SK-N-SH (cell line): ENCODE measurements around the gene PLEKHG5.

Experiments
- EP300 ChIP-seq, 2 experiments: IDR thresholded peaks; 2 replicates each; pipeline versions ENCODE4 v1.4.0 to v1.6.1; 2012; ENCODE audit warnings: borderline replicate concordance in 1 of 2, low read depth in 1 of 2, low read length in 1 of 2
- EZH2phosphoT487 ChIP-seq: fragments of 200-600 bp; sonication (generic); IDR thresholded peaks from 2 replicates; pipeline ENCODE4 v1.6.1; 2017; ENCODE audit warnings: low read depth, mixed run types, mild to moderate bottlenecking, antibody characterized with exemption, moderate library complexity, borderline replicate concordance
- FOXM1 ChIP-seq: IDR thresholded peaks from 2 replicates; pipeline ENCODE4 v1.4.0; 2012; ENCODE audit warnings: low read depth, mild to moderate bottlenecking
- YY1 ChIP-seq: IDR thresholded peaks from 2 replicates; pipeline ENCODE4 v1.4.0; 2012; ENCODE audit warnings: low read depth, mild to moderate bottlenecking
- TF ChIP-seq, protein P1 (sequence below): fragments of 200-600 bp; sonication (generic); IDR thresholded peaks from 2 replicates; pipeline ENCODE4 v1.6.1; 2017; ENCODE audit warnings: antibody characterized with exemption, mild to moderate bottlenecking, moderate library complexity

- TF ChIP-seq, protein P1, sequence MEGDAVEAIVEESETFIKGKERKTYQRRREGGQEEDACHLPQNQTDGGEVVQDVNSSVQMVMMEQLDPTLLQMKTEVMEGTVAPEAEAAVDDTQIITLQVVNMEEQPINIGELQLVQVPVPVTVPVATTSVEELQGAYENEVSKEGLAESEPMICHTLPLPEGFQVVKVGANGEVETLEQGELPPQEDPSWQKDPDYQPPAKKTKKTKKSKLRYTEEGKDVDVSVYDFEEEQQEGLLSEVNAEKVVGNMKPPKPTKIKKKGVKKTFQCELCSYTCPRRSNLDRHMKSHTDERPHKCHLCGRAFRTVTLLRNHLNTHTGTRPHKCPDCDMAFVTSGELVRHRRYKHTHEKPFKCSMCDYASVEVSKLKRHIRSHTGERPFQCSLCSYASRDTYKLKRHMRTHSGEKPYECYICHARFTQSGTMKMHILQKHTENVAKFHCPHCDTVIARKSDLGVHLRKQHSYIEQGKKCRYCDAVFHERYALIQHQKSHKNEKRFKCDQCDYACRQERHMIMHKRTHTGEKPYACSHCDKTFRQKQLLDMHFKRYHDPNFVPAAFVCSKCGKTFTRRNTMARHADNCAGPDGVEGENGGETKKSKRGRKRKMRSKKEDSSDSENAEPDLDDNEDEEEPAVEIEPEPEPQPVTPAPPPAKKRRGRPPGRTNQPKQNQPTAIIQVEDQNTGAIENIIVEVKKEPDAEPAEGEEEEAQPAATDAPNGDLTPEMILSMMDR = no peak
- TF ChIP-seq YY1 (no peak), EZH2phosphoT487 (no peak), EP300 (IDR thresholded peaks at IDR 0.05; ENCODE audit: borderline replicate concordance in 1 of 2, low read depth in 1 of 2, low read length in 1 of 2) (no peak), FOXM1 (no peak)
Observed at GRCh38 chr1:6508154-6508815, 16.8 kb upstream of the PLEKHG5 start.
